GM19467 (cell line): ENCODE results near the gene ASPG.

Experiments used
- ATAC-seq: cut with Tn5 transposase; IDR thresholded peaks from one replicate; pipeline ENCODE4 v1.9.1; 2021; ENCODE audit warnings: mild to moderate bottlenecking, moderate library complexity; ENCODE audit not compliant: unreplicated experiment

Gene ASPG

DNA sequence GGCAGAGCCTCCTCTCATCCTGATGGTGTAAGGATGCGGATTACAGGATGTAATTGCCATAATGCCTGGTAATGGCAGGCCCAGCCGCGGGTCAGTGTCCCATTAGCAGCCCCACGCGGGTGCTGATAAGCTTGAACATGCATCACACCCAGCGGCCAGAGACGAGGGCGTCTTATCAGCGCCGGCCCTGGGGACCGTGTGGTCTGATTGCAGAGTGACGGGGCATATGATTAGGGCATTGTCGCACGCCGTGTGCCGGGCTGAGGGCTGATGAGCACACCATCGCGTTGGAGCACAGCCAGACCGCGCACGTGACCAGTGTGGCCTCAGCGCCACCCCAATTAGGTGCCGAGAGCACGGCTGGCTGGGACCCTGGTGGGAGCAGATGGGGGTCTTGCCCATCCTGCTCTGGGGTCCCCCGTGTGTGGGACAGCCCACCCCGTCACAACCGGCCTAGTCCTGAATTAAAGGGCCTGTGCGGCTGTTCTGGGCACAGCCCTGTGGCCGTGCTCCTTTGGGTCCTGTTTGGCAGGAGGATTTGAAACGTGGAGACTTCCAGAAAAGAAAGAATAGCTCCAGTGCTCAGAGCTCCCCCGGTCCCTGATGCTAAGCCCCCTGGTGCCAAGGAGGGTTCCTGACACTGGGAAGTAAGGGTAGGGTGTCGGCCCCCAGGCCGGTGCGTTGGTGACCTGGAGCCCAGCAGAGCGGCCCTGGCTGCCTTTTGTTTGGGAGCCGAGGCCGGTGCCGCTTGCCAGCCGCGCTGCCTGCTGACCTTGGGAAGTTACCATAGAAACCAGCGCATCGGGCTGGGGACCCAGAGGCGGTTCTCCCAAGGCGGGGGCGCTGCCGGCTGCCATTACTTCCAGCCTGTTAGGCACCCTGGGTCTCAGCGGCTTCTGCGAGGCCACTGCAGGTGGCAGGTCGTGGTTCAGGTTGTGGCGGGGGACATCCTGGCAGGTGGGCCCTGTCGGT is 73.6 kb downstream of the ASPG start:
- ATAC-seq: no peak

DNA sequence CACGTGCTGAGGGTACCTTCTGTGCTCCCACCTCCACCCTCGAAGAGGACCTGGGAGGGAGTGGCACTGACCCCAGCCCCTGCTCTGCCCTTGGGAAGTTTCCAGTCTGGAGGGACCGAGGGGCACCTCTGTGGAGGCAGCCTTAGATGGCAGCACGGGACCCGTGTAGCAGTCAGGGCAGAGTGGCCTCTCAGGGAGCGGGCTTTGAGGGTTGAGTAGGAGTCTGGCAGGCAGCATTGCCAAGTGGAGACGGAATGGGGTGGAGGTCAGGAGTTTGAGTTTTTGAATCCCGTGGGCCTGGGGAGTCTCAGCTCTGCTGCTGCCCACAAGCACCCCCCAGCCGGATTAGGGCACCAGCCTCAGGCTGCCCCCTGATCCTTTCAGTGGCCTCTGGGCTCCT is 74.5 kb downstream of the ASPG start:
- no peak for ATAC-seq

DNA sequence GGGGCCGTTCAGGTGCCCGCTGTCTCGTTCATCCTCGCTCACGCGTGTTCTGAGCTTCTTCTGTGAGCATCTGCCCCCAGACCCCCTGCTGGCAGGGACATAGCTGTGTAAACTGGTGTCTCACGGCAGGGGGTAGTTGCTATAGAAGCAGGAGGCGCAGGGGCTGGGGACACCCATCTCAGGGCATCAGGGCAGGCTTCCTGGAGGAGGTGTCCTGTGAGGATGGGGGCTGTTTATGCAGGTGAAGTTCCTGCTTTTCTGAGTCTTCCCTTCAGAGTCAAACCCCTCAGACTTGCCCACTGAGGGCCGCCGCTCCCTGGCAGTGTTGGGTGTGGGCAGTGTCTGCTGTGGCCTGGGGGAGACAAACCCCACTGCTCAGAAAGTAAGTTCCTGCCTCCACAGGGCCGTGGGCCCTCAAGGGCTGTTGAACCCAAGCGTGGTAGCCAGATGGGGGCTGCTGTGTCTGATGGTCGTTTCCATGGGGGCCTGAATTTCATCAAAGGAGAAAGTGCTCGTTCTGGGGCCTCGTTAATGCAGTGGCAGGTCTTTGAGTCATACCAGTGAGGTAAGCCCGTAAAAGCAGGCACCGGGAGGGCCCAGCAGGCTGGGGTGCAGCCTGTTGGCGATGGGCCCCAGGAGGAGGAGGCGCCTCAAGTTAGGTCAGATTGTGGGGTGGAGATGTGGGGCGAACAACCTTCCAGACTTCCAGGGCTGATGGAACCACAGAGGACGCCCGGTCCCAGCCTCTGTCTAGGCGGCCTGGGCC is 76.3 kb downstream of the ASPG start:
- no peak for ATAC-seq

DNA sequence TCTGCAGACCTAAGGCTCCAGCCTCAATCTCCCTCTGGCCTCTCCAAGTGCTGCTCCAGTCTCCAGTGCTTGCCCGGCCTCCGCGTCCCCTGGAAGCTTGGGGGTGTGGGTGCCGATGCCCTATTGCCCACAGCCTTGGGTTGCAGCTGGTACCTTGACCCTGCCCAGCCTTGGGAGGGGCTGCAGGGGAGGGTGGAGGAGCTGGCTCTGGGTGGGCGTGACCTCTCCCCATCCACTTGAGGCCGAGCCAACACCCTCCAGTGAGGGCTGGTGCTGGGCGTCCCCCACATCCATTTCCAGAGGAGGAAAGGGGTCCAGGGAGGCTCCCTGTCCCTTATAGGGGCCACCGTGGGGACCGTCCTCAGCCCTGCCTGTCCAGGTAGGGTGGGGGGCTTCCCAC is 77.0 kb downstream of the ASPG start:
- no peak for ATAC-seq

DNA sequence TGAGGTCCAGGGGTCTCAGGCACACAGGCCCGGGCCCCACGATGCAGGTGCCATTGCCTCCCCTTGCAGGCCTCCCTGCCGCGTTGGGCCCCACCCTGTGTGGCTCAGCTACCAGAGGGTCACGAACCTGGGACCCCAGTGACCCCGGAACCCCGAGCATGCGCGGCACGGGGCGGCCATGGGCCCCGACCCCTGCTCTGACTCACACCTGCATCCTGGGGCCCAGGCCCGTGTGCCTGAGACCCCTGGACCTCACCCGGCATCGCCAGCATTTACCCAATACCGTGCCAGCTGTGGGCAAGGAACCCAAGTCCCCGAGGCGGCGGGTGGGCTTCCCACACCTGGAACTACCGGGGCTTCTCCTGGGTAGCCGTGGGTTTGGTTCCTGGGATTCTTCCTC is 78.0 kb downstream of the ASPG start:
- ATAC-seq: no peak

- no peak for ATAC-seq
Observed at GRCh38 chr14:104164041-104164440, 78.5 kb downstream of the ASPG start.

- no peak for ATAC-seq
Observed at GRCh38 chr14:104164512-104164911, 79.0 kb downstream of the ASPG start.
